DOHH2 (cell line): ENCODE measurements around the gene ITGA2.

Source experiments
- EZH2phosphoT487 ChIP-seq: fragments of 200-600 bp; sonication (generic); IDR thresholded peaks from 2 replicates; pipeline ENCODE4 v1.6.1; 2017; ENCODE audit warnings: borderline replicate concordance, mild to moderate bottlenecking, antibody characterized with exemption, low read length, moderate library complexity, mixed read lengths
- TF ChIP-seq, protein P1 (sequence below): fragments of 200-600 bp; sonication (generic); IDR thresholded peaks from one replicate; pipeline ENCODE4 v1.5.1; 2014; ENCODE audit warnings: antibody characterized with exemption, mild to moderate bottlenecking, low read depth, low read length; ENCODE audit not compliant: poor library complexity, severe bottlenecking

DNA sequence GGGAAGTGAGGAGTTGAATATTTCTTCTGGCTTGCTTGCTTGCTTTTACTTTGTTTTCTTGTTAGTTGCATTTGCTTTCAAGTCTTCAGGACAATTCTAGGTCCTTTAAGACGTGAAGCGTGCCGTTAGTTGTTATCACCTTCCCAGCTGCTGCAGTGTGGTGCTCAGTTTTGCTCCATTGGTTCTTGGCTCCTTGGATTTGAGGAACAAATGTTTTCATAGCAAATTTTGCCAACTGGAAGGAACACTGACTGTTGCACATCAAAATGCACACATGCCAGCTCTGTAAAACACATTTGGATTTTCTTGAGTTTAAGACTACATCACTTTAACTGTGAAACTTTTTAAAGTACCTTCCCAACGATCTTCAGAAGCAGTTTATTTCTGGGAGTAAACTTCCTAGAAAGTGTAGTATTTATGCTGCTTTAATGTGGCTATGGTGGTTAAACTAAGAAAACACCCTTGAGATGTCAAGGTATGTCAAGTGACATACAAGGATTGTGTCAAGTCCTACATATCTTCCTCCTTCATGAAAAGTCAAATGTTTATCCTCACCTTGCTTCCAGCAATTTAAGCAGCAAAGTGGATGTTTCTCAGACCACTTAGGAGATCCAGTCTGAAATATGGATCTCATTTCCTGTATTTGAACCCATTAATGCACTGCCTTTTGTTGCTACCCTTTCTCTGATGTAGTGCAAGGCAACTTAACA is 95.5 kb downstream of the ITGA2 start:
- no peak for TF ChIP-seq EZH2phosphoT487
- TF ChIP-seq, protein P1, sequence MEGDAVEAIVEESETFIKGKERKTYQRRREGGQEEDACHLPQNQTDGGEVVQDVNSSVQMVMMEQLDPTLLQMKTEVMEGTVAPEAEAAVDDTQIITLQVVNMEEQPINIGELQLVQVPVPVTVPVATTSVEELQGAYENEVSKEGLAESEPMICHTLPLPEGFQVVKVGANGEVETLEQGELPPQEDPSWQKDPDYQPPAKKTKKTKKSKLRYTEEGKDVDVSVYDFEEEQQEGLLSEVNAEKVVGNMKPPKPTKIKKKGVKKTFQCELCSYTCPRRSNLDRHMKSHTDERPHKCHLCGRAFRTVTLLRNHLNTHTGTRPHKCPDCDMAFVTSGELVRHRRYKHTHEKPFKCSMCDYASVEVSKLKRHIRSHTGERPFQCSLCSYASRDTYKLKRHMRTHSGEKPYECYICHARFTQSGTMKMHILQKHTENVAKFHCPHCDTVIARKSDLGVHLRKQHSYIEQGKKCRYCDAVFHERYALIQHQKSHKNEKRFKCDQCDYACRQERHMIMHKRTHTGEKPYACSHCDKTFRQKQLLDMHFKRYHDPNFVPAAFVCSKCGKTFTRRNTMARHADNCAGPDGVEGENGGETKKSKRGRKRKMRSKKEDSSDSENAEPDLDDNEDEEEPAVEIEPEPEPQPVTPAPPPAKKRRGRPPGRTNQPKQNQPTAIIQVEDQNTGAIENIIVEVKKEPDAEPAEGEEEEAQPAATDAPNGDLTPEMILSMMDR: no peak
